ENCODE measurements around the gene LMOD3. TPM values are rescaled to one million over a fixed set of nuclear protein-coding genes. Genes with fewer than 3 reads are reported as not detected.

Gene LMOD3
- total RNA-seq, 1 donor from 2014 or later: not detected

DNA sequence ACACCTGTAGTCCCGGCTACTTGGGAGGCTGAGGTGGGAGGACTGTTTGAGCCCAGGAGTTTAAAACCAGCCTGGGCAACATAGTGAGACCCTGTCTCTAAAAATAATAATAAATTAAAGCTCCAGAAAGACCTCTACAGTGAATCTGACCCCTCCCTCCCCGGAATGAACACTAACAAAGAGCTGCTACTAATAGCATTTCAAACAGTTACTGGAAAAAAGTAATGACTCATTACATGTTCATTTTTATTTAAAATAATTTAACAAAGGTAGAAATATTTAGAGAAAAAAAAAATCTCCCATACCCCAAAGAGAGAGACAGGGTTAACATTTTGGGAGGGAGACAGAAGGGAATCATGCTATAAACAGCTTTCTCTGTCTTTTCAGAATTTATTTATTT lies 40.0 kb downstream of the LMOD3 start:
- Mint-ChIP-seq H3K27me3 (ENCODE audit: unreplicated experiment) (no peaks in the 10 kb centered on the region), H3K27ac (ENCODE audit: unreplicated experiment) (peak overlapping the region; percentile 98), H3K36me3 (ENCODE audit: unreplicated experiment) (no peaks in the 10 kb centered on the region), H3K4me3 (ENCODE audit: unreplicated experiment) (peak overlapping the region; percentile 45), H3K4me1 (ENCODE audit: unreplicated experiment) (peaks cover 76% of the 10 kb centered on the region), H3K9me3 (ENCODE audit: unreplicated experiment) (no peaks in the 10 kb centered on the region)
- TF ChIP-seq, protein P1, sequence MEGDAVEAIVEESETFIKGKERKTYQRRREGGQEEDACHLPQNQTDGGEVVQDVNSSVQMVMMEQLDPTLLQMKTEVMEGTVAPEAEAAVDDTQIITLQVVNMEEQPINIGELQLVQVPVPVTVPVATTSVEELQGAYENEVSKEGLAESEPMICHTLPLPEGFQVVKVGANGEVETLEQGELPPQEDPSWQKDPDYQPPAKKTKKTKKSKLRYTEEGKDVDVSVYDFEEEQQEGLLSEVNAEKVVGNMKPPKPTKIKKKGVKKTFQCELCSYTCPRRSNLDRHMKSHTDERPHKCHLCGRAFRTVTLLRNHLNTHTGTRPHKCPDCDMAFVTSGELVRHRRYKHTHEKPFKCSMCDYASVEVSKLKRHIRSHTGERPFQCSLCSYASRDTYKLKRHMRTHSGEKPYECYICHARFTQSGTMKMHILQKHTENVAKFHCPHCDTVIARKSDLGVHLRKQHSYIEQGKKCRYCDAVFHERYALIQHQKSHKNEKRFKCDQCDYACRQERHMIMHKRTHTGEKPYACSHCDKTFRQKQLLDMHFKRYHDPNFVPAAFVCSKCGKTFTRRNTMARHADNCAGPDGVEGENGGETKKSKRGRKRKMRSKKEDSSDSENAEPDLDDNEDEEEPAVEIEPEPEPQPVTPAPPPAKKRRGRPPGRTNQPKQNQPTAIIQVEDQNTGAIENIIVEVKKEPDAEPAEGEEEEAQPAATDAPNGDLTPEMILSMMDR (IDR thresholded peaks at IDR 0.05): no peak
- no peak for DNase-seq (ENCODE audit: extremely low spot score, unreplicated experiment)

- peaks cover 74% of the 10 kb centered on the region for H3K4me1 Mint-ChIP-seq (ENCODE audit: unreplicated experiment)
- DNase-seq (ENCODE audit: extremely low spot score, unreplicated experiment): no peak
- H3K27ac Mint-ChIP-seq (ENCODE audit: unreplicated experiment): peak overlapping the region; percentile 98
- TF ChIP-seq, protein P1 (IDR thresholded peaks at IDR 0.05): no peak
- H3K27me3 Mint-ChIP-seq (ENCODE audit: unreplicated experiment): no peaks in the 10 kb centered on the region
- H3K9me3 Mint-ChIP-seq (ENCODE audit: unreplicated experiment): no peaks in the 10 kb centered on the region
- peaks cover 3% of the 10 kb centered on the region for H3K36me3 Mint-ChIP-seq (ENCODE audit: unreplicated experiment)
- H3K4me3 Mint-ChIP-seq (ENCODE audit: unreplicated experiment): no peak overlapping the region
These were observed 40.7 kb downstream of the LMOD3 start for GRCh38 chr3:69081583-69082262.

DNA sequence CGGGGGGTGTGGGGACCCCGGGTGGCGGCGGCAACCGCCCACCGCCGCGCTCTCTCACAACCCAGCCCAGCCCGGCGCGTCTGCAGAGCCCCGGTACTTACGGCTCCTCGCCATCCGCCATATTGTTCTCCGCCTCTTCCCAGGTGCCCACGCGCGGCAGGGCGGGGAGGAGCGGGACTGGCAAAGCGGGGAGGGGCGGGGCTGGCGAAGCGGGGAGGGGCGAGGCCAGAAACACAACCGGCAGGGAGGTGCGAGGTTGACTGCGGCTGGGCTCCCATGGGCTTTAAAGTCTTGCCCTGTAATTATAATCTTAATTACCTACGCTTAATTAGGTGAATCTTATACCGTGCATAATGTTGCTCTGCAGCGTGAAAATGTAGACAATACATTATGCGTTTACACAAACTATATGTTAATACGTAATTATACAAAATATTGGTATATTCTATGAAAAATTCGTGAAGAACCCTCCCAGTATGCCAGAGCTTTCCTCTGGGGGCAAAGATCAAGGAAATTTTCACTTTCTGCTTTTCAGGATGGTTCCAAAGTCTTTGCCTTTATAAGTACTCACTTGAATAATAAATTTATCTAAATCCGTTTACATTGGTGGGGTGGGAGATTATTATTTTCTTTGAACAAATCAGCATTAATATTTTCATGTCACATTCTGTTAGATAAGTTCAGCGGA lies 42.0 kb downstream of the LMOD3 start, which contains the start of gene UBA3:
Gene UBA3, minus strand, starts transcription at position 133 of the 688 bp plus-strand sequence. Its CDS starts 12 bp downstream, at position 121.
- Mint-ChIP-seq H3K36me3 (ENCODE audit: unreplicated experiment) (peaks cover 6% of the 10 kb centered on the region), H3K9me3 (ENCODE audit: unreplicated experiment) (no peaks in the 10 kb centered on the region), H3K4me3 (ENCODE audit: unreplicated experiment) (peak within 1 kb of the TSS; percentile 80), H3K27ac (ENCODE audit: unreplicated experiment) (peak within 1 kb of the TSS; percentile 54), H3K4me1 (ENCODE audit: unreplicated experiment) (peaks cover 66% of the 10 kb centered on the region), H3K27me3 (ENCODE audit: unreplicated experiment) (no peaks in the 10 kb centered on the region)
- peak; percentile 93 for DNase-seq (ENCODE audit: extremely low spot score, unreplicated experiment)
- TF ChIP-seq, protein P1 (IDR thresholded peaks at IDR 0.05): no peak

DNA sequence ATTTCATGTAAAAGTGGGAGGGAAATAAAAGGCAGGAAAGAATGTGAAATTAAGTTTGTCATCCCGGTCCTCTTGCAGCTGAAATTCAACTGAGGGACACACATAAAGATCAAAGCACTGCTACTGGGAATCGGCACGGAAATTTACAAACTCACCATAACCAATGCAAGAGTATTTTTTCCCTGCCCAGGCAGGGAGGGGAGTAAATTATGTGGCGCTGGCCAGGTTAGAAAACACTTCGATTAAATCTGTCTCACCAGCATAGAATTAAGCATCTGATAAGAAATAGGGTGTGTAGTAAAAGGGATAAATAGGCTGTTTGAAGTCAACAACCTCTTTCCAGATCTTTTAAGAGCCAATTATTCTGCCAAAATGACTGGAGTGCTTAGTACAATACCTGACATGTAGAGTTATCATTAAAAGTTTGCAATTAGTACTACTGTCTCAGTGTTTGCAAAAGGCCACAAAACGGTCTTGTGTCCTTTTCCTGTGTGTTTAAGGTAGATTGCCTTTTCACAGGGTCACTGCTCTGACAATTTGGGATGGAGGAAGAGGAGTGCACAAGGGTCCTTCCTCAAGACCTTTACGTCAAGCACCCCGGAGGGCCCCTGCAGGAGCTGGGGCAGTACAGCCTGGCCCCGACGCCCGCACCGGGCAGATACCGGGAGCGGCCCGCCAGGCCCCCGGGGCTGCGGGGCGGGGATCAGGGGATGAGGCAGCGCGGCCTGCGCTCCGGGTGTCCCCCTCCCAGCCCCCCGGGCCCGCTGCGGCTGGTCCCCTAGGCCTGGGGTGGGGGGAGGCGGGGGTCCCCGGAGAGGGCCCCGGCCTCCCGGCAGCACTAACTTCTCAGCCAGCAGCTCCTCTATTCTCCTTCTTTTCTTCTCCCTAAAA lies 42.9 kb downstream of the LMOD3 start:
- no peaks in the 10 kb centered on the region for H3K9me3 Mint-ChIP-seq (ENCODE audit: unreplicated experiment)
- DNase-seq (ENCODE audit: extremely low spot score, unreplicated experiment): no peak

More for the DNA sequence above, 42.9 kb downstream of the LMOD3 start:
- H3K4me1 Mint-ChIP-seq (ENCODE audit: unreplicated experiment): peaks cover 64% of the 10 kb centered on the region
- peak overlapping the region; percentile 80 for H3K4me3 Mint-ChIP-seq (ENCODE audit: unreplicated experiment)
- H3K27me3 Mint-ChIP-seq (ENCODE audit: unreplicated experiment): no peaks in the 10 kb centered on the region
- TF ChIP-seq, protein P1 (IDR thresholded peaks at IDR 0.05): no peak
- peaks cover 7% of the 10 kb centered on the region for H3K36me3 Mint-ChIP-seq (ENCODE audit: unreplicated experiment)
- H3K27ac Mint-ChIP-seq (ENCODE audit: unreplicated experiment): peak overlapping the region; percentile 51
